Inflammatory macrophage (primary cell): ENCODE measurements around the gene POLE3.
A peak's percentile ranks its signal among the peaks of the same experiment; 100 is the strongest.
"Not testable (repeated sequence)": the region's sequence is repeated elsewhere in the genome, so short reads cannot be mapped to it uniquely, and the experiment has no call there.

Experiments
- DNase-seq, 2 donors: peaks; one replicate each; pipeline ENCODE4 v3.0.0-alpha.2; 2020 to 2022

The POLE3 gene

DNA sequence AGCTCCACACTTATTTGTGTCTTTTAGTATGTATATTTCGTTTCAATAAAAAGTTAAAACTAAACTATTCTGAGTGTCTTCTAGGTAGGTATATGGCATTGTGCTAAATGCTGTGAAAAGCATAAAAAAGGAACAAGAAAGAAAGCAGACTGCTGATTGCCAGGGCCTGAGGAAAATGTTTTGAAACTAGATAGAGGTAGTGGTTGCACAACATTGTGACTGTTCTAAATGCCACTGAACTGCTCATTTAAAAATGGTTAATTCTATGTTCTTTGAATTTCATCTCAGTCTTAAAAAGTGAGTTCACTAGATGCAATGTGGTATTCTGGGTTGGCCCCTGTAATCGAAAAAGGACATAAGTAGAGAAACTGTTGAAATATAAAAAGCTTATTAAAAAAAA is 6.8 kb downstream of the POLE3 start:
- DNase-seq = peak; percentile 73 to 80

DNA sequence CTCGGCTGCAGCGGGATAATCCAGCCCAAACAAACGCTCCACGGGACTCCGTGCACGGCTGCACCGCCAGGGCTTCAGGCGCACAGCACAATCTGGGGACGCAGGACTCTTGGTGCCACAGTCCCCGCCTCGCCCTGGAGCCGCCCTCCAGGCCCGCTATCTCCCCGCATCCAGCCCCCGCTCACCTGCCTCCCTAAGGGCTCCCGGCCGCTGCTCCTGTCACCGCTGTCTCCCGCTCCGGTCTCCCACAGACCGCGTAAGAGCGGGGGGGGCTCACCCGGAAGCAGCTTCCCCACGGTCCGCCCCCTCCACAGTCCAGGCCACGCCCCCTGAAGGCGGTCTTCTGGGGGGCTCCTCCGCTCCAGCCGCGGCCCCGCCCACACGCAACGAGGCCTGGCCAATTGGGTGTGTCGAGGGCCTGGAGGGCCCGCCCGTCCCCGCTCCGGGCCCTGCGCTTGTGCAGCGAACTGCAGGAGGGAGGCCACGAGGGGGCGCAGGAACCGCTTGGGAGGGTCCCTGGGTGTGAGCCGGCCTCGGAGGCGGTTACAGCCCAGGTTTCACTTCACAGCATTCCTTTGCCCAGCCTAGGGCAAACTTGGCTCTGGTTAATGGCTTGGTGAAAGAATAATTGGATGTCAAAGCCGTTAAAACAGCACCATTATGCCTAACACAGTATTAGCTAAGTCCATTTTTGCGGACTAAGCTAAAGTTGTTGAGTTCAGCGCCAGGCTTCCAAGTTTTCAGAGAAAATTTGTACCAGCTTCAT is 9.3 kb downstream of the POLE3 start, which contains the start of gene ALAD:
ALAD (minus strand) TSS at position 258 of the 766 bp plus-strand sequence. CDS start 7,725 bp downstream, outside the sequence.
- DNase-seq = peak; percentile 99 to 100

DNA sequence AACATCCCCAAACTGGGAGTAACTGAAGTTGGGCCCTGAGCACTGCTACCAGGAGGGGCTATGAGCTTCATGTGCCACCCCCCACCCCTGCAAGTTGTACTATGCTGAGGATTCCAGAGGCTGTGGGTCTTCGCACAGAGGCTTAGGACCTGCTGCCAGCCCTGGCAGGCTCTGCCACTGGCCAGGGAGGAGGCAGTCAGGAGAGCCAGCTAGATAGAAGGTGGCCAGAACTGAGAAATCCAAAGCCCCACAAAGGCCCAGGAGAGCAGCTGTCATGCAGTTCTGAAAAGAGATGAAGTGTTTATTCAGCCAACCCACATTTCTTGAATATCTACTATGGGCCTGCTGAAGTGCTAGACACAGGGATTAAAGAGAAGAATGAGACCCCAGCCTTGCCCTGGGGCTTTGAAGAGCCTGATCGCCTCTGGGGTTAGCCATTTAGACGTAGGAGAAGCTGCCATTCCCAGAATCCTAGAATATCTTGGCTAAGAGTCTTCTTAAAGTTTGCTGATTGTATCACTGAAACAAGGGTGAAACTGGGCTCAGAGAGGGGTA is 10.8 kb downstream of the POLE3 start:
- DNase-seq = no peak

DNA sequence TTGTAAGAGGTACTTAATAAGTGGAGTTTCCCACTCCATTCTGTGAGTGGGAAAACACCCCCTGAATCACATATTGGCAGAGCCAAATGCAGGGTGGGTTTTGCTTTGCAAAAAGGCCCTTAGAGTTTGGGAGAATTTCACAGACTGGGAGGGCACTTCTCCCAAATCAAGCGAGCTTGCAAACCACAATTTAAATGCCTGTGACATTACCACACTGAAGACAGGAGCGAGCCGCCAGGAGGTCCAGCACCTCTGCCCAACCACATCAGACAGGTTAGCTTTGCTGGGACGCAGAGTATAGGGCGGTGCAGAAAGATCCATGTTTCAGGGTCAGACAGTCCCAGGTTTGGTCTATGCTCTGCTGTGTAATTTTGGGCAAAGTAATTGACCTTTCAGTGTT is 11.7 kb downstream of the POLE3 start:
- no peak for DNase-seq

DNA sequence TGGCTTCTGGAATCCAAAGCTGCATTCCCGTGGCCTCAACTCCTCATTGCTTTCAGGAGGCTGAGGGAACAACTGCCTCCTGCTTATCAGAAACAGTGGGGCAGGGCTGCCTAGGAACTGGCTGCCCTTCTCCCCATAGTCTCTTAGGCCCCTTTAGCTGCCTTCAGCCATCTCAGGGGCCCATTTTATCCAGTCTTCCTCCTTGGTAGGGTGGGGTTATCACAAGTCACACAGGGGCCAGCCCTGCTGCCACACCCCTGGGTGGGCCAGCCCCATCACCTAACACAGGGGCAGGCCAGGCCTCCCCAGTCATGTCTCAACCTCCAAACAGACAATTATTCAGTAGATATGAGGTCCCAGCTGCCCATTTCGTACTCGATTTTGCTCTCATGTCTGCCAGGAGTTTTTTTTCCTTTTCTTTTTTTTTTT is 13.3 kb downstream of the POLE3 start:
- DNase-seq = no peak

DNA sequence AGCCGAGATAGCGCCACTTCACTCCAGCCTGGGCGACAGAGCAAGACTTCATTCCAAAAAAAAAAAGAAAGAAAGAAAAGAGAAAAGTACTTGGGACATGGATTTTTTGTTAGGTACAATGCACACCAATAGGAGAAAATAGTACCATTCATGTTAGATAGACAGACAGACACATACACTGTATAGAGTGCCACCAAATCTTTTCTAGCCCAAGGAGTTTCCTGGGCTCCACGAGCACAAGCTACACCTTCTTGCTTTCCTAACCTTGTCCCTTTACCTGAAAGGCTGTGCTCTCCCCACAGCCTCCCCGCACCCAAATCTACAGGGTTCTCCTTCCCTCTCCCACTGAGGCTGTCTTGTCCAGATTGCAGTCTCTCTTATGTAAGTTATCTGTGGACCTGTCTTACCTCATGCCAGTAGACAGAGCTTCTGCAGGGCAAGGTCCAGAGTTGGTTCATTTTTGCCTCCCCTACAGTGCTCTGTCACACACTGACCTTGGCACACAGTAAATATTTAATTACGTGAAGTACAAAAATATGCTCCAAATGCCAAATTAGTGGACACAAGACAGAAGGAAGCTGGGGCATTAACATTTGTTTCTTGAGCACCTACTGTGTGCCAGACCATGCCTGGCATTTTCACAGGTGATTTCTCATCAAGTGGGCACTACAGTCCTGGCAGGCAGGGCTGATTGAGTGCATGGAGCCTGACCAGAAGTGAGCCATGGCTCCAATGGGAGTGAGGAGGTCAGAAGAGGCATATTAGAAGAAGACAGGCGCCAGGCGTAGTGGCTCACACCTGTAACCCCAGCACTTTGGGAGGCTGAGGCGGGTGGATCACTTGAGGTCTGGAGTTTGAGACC is 15.2 kb downstream of the POLE3 start:
- DNase-seq = no peak

DNA sequence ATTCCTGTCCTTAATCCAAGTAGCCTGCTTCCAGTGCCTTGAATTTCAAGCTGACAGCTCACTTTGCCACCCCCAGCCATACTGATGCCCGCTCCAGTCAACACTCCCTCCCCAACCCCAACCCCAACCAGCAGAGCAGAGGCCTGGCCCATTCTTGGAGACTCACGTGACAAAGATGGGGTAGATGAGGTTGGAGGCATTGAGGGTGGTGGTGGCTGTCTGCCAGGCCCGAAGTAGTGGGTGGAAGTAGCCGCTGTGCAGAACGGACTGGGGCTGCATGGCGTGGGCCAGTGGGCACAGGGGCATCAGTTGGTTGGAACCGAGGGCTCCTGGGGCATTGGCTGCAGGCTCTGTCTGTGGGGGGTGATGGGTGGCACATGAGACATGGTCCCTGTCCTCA is 17.2 kb downstream of the POLE3 start:
- DNase-seq = no peak

DNA sequence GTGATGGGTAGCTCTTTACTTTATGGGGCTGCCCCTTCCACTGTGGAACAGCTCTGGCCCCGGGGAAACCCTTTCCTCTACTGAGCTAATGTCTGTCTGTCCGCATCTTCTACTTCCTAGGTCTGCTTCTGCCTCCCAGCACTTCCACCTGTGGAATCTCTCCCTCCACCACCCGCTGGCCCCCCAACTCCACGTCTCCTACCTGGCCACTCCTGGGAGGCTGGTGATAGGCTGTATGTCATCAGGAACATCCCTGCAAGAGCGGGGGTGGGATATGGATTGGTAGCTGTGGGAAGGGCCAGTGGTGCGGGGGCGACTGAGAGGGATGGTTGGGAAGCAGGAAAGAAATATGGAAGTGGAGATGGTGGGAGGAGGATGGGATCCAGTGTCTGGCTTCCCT is 18.6 kb downstream of the POLE3 start:
- no peak for DNase-seq

DNA sequence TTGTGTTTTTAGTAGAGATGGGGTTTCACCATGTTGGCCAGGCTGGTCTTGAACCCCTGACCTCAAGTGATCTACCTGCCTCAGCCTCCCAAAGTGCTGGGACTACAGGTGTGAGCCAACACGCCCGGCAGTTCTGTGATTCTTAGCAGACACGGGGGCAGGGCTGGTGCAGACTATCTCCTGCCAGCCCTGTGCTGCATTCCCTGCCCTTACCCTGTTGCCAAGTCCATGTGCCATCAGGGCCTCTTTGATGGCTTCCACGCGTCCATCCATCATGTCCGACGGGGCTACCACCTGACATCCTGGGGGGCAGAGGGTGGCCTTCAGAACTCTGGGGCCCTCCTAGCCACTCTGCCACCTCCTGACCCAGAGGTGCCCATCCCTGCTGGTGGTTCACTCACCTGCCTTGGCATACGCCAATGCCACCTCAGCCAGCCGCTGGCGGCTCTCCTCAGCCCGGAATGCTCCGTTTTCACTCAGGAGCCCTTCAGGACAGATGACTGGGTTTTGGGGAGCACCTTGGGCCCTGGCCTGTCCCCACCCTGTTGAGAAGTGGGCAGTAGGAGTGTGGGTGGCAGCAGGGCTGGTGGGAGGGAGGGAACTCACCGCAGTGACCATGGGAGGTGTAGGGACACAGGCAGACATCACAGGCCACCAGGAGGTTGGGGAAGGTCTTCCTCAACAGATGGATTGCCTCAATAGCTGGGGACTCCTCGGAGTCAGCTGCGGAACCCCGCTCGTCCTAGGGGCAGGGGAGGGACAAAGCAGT is 20.1 kb downstream of the POLE3 start:
- DNase-seq = no peak

DNA sequence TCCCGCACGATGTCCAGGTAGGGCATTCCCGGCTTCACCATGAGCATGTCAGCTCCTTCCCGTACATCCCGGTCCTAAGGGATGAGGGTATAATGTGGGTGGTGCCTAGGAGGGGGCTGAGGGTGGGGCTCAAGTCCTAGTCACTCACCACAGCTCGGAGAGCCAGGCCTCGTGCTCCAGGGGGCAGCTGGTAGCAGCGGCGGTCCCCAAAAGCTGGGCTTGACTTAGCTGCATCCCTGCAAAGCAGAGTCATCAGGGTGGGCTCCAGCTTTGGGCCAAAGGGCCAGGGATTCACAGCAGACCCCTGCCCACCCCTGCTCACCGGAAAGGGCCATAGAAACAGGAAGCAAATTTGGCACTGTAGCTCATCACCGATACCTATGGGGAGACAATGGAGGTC is 21.0 kb downstream of the POLE3 start:
- no peak for DNase-seq

DNA sequence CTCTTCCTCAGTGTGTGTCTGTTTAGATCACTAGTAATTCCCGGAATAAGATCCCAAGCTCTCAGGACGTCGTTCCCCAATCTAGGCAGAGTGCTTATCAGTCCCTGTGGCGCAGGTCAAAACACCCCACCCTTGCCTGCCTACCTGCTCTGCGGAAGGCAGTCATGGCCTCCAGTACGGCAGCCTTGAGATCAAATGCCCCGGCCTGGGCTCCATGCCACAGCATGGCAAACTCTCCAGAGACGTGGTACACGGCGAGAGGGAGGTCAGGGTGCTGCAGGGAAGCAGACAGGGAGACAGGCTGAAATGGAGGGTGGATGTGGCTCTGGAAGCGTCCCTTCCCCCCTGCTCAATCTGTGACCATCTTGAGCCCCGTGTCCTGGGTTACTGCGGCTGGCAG is 21.6 kb downstream of the POLE3 start:
- DNase-seq = no peak

DNA sequence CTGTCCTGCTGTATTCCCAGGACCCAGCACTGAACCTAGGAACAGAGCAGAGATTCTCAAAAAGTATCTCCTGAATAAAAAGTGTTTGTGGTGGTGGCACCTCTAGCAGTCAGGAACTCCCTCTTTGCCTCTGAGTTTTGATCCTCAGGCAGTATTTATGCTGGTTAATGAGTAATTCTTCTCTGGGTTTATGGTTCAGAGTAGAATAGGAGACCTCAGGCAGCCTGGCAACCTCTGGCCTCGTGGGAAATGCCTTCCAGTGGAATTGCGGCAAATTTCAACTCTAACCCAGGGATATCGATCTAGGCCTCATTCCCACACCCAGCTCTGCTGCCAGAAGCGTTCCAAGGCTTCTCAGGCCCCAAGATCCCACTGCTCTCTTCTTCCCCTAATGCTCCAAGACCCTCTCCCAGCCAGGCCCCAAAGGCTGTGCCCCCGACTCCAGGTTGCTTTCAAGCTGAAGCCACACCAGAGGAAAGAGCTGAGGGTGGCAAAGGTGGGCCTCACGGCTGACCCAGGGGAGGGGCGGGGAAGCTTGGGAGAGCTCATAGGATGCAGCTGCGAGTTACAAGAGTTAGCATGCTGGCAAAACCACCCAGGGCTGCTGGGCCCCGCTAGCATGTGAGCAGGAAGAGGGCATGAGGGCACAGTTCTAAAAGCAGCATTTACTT is 22.8 kb downstream of the POLE3 start:
- DNase-seq = no peak

DNA sequence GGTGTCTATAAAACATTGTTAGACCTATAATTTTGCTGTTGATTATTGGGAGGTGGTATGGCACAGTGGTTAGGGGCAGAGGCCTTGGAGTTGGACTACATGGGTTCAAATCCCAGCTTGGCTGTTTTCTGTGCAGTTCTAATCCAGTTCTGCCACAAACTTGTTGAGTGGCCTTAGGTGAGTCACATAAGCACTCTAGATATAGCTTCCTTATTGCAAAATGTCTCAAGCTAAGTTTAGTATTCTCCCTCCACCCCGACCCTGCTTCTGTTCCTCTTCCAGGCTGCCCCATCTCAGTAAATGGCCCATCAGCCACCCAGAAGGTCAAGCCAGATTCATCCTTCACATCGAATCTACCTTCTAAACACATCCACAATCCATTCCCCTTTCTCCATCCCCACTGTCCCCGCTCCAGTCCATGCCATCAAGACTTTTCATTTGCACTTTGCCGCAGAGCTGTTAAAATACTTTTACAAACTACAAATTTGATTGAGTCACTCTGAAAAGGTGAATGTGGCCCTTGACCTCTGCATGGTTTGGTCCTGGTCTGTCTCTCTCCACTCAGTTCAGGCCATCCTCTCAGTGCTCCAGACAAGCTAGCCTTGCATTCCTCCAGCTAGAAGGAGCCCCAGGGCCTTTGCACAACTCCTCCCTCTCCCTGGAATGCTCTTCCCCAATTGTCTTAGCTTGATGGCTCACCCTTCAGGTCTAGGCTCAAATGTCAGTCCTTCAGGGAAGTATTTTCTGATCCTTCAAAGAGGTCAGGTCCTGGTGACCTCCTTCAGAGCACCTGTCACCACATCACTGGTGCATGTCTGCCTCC is 23.7 kb downstream of the POLE3 start:
- peak in 1 of 2 donors; percentile 5 for DNase-seq

DNA sequence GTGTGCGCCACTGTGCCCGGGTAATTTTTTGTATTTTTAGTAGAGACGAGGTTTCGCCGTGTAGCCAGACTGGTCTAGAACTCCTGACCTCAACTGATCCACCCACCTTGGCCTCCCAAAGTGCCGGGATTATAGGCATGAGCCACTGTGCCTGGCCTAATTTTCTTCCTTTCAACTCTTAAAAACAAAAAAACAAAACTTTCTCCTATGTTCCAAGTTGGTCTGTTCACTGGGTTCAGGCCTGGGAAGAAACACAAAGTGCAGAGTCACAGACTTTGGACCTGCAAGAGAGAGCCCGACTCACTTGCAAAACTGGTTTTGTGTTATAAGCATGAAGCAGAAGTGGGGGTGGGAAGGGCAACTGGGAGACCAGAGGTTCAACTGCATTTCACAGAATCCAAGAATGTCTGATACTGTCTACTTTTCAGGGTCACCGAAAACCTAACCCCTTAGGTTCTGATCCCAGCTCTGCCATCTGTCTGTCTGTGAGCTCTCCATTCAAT is 28.5 kb downstream of the POLE3 start:
- peak; percentile 8 to 23 for DNase-seq

DNA sequence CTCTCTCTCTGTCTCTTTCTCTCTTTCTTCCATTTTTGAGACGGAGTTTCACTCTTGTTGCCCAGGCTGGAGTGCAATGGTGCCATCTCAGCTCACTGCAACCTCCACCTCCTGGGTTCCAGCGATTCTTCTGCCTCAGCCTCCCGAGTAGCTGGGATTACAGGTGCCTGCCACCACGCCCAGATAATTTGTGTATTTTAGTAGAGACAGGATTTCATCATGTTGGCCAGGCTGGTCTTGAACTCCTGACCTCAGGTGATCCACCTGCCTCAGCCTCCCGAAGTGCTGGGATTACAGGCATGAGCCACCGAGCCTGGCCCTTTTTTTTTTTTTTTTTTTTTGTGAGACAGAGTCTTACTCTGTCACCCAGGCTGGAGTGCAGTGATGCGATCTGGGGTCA is 29.0 kb downstream of the POLE3 start:
- not testable (repeated sequence) for DNase-seq

DNA sequence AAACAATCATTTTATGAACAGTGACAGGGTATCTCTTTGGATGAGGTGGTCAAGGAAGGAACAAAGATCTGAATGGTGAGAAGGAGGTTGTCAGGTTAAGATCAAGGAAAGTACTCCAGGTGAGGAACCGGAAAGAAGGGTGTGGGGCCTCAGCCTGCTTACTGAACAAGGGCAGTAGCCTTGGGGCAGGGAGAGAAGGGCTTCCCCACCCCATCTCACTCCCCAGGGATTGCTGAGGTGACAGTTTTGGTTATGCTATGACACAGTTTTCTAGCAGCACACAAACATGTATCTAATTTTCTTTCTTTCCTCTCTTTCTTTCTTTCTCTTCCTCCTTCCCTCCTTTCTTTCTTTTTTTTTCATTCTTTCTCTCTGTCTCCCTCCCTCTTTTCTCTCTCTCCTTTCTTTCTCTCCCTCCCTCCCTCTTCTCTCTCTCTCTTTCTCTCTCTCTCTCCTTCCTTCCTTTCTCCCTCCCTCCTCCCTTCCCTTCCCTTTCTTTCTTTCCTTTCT is 29.6 kb downstream of the POLE3 start:
- no peak for DNase-seq

DNA sequence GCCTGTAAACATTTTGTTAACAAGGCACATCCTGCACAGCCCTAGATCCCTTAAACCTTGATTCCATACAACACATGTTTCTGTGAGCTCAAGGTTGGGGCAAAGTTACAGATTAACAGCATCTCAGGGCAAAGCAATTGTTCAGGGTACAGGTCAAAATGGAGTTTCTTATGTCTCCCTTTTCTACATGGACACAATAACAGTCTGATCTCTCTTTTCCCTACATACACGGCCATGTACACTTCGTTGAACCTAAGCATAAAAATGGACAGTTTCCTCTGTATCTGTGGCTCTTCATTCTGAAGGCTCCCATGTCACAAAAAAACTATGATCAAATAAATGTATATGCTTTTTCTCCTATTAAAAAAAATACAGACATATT is 30.7 kb downstream of the POLE3 start:
- DNase-seq = not testable (repeated sequence)

DNA sequence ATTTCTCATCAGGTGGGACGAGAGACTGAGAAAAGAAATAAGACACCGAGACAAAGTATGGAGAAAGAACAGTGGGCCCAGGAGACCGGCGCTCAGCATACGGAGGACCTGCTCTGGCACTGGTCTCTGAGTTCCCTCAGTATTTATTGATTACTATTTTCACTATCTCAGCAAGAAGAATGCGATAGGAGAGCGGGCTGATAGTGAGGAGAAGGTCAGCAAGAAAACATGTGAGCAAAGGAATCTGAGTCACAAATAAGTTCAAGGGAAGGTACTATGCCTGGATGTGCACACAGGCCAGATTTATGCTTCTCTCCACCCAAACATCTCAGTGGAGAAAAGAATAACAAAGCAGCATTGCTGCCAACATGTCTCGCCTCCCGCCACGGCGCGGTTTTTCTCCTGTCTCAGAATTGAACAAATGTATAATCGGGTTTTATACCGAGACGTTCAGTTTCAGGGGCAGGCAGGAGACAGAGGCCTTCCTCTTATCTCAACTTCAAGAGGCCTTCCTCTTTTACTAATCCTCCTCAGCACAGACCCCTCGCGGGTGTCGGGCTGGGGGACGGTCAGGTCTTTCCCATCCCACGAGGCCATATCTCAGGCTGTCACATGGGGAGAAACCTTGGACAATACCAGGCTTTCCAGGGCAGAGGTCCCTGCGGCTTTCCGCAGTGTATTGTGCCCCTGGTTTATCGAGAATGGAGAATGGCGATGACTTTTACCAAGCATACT is 31.2 kb downstream of the POLE3 start:
- not testable (repeated sequence) for DNase-seq

DNA sequence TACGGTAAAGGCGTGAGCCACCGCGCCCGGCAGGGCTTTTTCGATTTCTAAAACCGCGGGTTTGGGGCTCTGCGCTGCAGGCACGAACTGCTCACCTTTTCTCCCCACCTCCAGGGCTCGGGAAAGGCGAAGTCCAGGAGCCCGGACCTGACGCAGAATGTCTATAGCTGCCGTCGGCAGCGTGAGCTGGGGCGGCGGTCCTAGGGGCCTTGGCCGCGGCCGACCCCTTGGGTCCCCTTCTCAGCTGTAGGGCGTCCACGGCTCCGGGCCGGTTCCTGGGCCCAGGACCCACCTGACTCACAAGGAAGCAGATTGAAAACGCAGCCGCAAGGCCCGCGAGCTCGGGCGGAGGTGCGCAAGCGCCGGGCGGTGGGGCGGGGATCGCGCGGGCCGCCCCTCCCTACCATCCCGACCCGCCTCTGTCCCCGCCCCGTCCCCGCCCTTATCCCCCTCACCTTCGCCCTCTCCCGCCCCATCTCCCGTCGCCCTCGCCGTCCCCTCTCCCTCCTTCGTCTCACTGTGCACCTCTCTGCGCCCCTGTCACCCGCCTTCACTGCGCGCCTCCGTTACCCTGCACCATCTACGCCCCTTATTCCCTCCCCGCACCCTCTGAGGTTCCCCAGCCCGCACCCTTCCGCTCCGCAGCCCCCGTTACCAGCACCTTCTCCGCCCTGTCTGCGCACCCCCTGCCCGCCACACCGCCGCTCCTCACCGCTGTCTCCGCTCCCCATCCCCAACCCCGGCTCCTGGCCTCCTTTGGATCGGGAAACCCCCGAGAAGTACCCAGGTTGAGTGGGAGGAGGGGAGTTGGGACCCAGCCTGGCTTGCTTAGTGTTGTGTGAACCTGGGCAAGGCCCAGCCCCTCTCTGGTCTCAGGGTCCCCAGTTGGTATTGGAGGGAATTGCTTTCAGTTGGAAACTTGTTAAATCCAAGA is 33.6 kb downstream of the POLE3 start, which contains the start of gene HDHD3:
HDHD3 (minus strand) TSS at position 353 of the 934 bp plus-strand sequence. CDS start 2,632 bp downstream, outside the sequence.
- peak; percentile 60 to 73 for DNase-seq
